GM21447 (cell line): ENCODE results near the gene BRDT.

Source experiments
- ATAC-seq: cut with Tn5 transposase; IDR thresholded peaks from one replicate; pipeline ENCODE4 v1.9.1; 2021; ENCODE audit not compliant: unreplicated experiment

Gene BRDT

DNA sequence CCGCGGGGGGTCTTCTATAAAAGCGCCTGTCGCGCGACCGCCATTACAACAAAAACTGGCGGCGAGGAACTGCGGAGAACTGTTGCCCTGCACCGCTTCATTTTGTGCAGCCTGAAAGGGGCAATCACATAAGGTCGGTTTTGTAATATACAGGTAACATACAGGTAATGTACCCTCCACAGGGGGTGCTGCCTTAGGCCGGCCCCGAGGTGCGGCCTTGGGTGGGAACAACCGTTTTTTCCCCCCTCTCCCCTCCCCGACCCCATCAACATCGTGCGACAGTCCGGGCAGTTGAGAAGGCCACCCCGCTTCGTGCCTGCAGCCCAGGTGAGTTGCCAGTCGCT, at the start of gene BRDT:
BRDT (plus strand) TSS at position 46 of the 344 bp plus-strand sequence. CDS start 13,354 bp downstream, outside the sequence.
- ATAC-seq: no peak

DNA sequence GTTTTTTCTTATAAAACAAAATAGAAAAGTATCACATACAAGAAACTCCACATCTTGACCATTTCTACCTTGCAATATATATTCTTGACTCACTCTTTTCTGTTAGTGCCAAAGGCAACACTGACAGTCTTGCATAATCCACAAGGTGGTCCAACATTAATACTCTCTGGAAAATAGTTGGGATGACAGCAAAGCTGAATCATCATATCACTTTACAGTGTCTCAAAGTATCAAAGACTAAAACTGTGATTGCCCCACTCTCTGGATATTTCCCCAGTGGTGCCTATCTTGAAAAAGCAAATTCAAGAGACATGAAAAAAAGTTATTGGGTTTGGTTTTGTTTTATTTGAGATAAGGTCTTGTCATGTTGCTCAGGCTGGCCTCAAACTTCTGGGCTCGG, 48.6 kb upstream of the BRDT start:
- no peak for ATAC-seq

DNA sequence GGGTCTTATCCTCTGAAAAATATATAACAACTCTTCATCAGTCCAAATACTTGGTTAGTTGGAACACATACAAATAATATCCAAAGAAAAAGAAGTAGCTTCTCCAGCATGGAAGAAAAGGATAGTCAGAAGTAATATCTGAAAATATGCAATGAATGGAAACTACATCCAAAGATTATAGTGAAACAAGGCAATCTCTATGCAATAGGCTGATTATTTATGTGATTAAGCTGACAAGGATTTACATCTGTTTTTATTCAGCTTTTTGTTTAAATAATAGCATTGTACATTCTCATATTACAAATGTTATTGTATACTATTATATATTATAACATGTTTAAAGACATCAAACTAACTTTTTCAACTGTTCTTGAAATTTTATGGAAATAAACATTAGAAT, 48.0 kb upstream of the BRDT start:
- ATAC-seq: no peak

DNA sequence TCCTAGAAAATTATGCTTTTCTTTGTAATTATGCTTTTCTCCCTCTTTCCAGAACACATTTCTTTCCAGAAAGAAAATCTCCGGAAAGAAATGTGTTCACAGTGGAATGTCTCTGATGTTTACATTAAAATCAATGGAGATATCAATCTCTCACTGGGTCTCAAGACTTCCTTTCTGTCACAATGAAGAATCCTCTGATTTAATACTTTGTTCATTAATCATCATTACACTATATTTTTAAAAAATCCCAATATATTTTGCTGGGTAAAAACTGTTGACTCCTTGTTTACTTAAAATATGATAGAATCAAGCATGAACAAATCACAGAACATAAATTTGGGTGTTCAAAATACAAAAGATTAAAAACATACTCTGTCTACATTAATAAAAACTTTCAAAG, 36.9 kb upstream of the BRDT start:
- no peak for ATAC-seq

DNA sequence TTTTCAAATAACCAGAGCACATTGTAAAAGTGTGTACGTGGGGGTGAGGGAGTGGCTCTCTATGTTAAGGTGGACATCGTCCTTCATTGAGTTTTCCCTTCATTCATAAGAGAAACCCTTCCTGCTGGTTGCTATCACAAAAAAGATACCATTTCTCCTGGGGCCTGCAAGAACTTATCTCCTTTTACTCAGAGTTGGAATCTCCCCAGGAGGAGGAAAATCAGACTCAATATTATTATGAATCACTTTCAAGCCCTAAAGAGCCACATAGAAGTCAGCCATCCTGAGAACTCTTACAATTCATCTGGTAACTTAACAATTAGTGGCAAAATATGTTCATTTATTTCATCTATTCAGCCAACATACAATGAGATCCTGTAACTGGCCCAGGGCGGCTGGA, 36.2 kb upstream of the BRDT start:
- ATAC-seq: no peak

GRCh38 chr1:91916046-91916445, 33.2 kb upstream of the BRDT start:
- ATAC-seq: no peak

- no peak for ATAC-seq
Measured at GRCh38 chr1:91916811-91917460, 32.3 kb upstream of the BRDT start.

DNA sequence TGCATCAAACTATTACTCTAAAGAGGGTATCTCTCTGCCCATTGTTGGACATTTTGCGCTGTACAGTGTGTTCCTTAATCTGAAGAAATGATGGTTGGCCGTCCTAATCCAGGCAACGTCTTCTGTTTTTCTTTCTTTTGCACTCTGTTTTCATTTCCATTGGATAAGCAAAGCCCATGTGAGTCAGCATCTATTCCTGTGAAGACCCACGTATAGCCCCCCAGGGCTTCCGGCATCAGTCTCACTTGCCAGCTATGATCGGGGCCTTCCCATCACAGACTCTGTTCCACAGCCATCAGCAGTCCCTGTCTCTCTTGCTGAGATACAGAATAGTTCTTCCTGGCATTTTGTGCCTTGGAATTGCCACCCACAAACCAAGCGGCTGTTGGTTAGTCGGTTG, 29.2 kb upstream of the BRDT start:
- ATAC-seq: no peak

DNA sequence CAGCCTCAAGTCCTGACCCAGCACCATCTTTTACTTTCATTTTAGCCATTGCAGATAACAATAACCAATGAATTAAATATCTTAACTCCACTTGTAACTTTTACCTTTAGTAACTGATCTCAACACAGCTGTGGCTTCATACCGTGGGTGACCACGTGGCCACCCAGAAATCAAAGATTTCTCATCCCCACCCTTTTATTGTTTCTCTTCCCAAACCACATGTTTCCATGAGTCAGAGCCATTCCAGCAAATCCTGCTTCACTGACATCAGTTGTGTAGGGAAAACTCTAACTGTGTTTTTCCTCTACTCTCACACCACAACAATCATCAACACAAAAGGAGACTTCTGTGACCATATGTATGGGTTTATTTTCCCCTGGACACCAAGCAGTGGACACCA, 25.1 kb upstream of the BRDT start:
- no peak for ATAC-seq

DNA sequence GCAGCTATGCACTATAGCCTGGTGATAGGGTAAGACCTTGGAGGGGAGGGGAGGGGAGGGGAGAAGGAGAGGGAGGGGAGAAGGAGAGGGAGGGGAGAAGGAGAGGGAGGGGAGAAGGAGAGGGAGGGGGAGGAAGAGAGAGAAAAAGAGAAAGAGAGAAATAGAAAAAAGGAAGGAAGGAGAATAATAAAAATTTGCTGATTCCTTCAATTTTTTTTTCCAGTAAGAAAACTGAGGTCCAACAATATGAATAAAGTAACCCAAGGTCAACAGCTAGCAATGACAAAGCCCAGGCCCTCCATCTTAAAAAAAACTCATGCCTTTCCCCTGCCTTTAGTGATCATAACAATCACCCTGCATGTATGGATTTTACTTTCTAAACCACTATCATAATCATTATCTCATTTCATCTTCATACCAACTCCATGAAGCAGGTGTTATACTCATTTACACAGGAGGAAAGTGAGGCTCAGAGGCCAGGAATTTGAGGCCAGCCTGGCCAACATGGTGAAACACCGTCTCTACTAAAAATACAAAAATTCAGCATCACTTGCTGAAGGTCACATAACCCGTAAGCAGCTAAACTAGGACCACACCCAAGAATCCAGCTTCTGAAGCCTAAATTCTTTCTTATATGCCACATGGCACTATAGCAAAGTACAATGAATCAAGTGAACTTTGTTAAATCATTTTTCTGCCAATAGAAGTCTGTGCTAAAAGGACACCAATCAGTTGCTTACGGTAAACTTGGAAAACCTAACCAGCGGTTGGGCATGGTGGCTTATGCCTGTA, 23.4 kb upstream of the BRDT start:
- no peak for ATAC-seq

DNA sequence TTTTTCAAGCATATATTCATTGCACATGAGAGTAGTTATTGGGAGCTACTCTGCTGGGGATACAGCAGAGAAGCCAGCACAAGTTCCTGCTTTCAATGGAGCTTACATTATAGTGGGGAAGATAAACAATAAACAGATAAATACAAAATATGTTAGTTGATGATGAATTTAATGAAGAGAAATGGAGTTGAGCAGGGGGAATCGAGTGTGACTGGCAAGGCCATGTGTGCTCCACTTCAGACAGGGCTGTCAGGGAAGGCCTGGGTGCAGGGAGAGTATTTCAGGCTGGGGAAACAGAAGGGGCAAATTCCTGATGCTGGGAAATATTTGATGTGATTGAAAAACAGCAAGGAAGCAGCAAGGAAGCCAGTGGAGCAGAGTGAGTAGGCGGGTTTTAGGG, 21.2 kb upstream of the BRDT start:
- ATAC-seq: no peak

DNA sequence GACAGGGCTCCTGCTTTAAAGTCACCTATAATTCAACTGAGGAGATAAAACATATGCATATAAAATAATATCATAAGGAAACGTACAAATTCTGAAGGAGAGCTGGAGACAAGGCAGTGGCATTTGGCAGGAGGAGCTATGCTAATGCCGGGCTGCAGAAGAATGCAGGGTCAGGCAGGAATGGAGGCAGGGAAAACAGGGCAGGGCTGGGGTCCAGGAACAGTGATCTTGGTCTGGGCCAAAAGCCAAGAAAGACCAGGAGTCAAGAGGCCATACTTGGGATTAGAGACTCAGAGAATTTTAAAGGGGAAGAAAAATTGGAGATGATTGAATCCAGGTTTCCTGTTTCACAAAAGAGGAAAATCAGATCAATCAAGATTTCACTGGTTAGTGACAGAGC, 20.0 kb upstream of the BRDT start:
- no peak for ATAC-seq

DNA sequence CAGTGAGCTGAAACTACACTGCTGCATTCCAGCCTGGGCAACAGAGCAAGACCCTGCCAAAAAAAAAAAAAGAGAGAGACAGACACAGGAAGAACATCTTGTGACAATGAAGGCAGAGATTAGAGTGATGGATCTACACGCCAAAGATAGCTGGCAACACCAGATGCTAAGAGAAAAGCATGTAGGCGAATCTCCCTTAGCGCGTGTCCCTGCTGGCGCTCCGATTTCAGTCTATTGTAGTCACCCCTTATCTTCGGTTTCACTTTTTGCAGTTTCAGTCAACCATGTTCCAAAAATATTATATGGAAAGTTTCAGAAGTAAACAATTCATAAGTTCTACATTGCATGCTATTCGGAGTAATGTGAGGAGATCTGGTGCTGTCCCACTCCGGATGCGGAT, 11.6 kb upstream of the BRDT start:
- no peak for ATAC-seq

DNA sequence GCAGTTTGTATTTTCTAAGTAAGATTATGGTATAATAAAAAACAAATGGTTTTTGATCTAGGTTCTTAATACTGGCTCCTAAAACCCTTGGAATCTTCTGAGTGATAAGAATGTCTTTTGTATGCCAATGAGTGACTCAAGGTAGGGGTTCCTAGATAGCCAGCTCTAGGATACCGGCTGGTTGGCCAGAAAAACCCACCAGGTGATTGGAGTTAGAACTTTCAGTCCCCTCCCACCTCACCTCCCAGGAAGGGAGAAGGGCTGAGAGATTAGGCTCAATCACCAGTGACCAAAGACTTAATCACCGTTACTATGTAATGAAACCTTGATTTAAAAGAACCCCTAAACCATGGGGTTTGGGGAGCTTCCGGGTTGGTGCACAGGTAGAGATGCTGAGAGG, 8.7 kb upstream of the BRDT start:
- ATAC-seq: no peak

GRCh38 chr1:91944087-91944486, 5.1 kb upstream of the BRDT start:
- ATAC-seq: no peak

DNA sequence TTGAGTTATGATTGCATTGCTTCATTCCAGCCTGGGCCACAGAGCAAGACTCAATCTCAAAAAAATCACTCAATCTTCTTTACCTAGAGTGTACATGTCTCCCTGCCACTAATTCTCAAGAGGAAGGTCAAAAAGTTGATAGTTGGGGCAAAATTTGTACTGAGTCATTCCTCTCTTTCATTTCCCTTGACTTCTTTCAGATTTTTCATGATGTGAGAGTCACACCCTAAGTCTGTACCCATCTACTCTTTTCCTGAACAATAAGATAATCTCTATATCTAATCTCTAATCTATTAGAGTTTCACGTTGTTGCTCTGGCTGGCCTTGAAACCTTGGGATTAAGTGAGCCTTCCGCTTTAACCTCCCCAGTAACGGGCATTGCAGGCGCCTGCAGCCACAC, 1.1 kb upstream of the BRDT start:
- ATAC-seq: no peak

GRCh38 chr1:91948501-91949355, 473 bp upstream of the BRDT start:
- ATAC-seq: no peak

DNA sequence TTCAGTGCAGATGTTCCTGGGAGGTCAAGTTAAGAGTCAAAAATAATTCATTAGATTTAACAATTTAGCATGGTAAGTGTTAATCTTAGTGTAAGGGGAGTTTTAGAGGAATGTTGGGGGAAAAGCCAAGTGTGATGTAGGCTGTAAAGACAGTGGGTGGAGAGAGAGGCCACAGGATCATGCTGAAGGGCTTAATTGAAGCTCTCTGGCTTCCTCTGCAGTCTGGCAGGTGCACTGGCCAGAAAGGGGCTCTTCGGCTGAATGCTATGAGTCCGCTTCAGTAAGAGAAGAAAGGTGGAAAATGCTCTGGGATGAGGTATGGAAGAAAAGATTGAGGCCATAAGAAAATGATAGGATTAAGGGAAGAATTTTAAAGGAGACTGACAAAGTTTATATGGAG, 3.0 kb downstream of the BRDT start:
- no peak for ATAC-seq

GRCh38 chr1:91958926-91959325, 9.7 kb downstream of the BRDT start:
- ATAC-seq: no peak

- no peak for ATAC-seq
Measured at GRCh38 chr1:91968334-91968733, 19.1 kb downstream of the BRDT start.

GRCh38 chr1:91979383-91979782, 30.2 kb downstream of the BRDT start:
- ATAC-seq: no peak

GRCh38 chr1:91980663-91981062, 31.5 kb downstream of the BRDT start:
- ATAC-seq: no peak
